Testis (tissue), 2 donors: ENCODE results near the gene ALG8.
A peak's percentile ranks its signal among the peaks of the same experiment; 100 is the strongest.

Experiments
- POLR2A ChIP-seq: fragments of 450-650 bp; IDR thresholded peaks from one replicate; pipeline ENCODE4 v1.6.1; 2017; ENCODE audit warnings: antibody characterized with exemption, mild to moderate bottlenecking, moderate library complexity
- TF ChIP-seq, protein P1 (sequence below), 3 experiments: fragments of 450-650 bp in 2 of 3; fragments of 200-600 bp in 1 of 3; sonication (generic) in 1 of 3; IDR thresholded peaks; one replicate each; pipeline ENCODE4 v1.5.1; 2016 to 2019; ENCODE audit warnings: antibody characterized with exemption in 3 of 3, mild to moderate bottlenecking in 2 of 3, moderate library complexity in 1 of 3

DNA sequence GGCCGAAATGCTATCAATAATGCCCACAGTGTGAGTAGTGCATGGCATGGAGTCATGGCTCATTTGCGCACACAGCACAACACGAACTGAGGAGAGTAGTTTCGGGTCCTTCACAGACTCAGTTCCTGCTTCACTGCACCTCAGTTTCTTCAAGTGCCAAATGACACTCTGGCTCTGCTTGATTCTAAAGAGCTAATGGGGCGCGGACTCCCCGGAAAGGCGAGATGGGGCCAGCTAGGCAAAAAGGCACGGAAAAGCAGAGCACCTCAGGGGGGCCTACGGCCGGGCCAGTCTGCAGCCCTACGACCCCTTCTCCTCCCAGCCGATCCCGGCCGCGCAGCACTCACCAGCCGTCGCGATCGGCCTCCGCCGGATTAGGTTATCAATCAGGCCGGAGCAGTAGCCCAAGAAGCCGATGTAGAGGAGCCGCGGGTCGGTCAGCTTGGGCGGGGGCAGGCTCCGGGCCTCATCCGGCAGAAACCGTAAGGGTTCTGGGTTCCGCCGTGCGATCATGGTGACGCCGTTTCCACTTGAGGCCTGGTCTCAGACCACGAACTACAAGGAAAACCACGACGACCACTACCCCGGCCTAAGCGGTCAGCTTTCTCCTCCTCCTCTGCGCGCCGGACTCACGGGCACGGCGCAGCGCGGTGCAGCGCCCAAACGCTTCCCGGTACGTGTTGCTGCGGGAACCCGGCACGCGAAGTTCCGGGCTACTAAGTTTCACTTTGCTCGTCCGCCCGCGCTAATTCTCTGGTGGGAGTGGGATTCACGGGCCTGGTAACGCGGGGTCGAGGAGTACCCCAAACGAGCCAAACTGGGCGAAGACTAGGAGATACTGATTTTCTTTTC, 60.0 kb downstream of the ALG8 start, which contains the start of gene NDUFC2:
- no peak for TF ChIP-seq POLR2A
- TF ChIP-seq, protein P1, sequence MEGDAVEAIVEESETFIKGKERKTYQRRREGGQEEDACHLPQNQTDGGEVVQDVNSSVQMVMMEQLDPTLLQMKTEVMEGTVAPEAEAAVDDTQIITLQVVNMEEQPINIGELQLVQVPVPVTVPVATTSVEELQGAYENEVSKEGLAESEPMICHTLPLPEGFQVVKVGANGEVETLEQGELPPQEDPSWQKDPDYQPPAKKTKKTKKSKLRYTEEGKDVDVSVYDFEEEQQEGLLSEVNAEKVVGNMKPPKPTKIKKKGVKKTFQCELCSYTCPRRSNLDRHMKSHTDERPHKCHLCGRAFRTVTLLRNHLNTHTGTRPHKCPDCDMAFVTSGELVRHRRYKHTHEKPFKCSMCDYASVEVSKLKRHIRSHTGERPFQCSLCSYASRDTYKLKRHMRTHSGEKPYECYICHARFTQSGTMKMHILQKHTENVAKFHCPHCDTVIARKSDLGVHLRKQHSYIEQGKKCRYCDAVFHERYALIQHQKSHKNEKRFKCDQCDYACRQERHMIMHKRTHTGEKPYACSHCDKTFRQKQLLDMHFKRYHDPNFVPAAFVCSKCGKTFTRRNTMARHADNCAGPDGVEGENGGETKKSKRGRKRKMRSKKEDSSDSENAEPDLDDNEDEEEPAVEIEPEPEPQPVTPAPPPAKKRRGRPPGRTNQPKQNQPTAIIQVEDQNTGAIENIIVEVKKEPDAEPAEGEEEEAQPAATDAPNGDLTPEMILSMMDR (IDR thresholded peaks at IDR 0.05), result peak in 1 of 3 experiments; percentile 10
